ENCODE measurements around the gene CLPSL2.
"Not testable (repeated sequence)": the region's sequence is repeated elsewhere in the genome, so short reads cannot be mapped to it uniquely, and the experiment has no call there.

Gene CLPSL2, protein sequence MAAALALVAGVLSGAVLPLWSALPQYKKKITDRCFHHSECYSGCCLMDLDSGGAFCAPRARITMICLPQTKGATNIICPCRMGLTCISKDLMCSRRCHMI

DNA sequence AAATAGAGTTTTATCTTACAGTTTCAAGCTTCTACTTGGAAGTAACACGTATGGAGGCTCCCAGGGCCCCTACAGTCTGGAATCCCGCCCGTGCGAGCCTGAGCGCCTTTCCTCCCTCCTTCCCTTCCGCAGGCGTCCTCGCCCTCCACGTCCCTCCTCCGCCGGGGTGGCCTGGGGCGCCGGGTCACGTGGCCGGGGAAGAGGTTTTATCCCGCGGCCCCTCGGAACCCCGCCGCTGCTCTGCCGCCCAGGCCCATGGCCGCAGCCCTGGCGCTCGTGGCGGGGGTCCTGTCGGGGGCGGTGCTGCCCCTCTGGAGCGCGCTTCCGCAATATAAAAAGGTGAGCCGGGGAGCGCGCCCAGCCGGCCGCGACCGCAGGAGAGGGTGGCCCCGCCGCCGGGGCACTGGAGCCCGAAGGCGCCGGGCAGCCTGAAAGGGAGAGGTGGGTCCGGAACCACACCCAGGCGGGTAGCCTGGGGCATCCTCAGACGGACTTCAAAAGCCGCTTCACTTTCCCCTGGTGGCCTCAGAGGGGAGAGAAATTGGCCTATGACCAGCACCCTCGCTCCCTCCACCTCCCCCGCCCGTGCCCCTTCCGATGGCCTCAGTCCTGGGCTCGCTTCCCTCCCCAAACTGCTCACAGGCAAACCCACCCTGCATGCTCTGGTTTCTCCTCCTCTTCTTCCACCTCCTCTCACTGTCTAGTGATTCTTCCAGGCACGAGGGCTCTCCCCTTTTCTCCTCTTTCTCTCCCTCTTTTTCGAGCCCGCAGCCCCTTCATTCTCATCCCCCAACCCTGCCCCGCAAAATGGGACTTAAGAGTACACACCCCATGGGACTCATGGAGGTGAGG, at the start of gene CLPSL2:
TSS of gene CLPSL2 (plus strand) at position 235 of the 852 bp plus-strand sequence. CDS start at position 256, 21 bp downstream.
- no peak for DNase-seq (ENCODE audit: low spot score)

DNA sequence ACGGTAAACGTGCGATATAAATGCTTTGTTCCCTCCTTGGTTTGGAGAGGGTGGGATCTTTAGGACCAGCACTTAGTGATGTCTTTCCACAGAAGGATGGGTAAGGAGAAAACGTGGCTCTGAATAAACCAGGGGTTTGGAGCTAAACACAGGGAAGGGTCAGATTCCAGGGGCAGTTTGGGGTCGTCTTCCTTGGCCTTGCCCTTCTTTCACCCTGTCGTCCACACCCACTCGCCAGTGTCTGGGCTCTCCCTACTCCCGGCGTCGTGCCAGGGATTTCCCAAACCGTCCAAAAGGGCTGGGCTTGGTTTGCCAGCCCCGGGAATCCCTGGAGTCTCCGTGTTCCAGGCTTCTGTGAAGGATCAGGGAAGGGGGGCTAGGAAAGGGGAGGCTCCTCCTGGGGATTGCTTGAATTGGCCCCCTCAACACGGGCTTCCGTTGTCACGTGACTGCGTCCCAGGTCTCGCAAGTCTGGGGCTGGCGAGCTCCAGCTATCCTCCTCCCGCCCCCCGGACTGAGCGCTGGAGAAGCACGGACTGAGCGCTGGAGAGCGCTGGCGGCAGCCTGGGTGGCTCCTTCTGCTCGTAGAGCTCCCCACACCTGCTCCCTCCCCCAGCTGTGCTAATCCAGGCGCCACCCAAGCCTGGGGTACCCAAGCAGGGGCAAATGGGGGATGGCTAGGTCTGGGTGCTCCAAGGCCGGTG, 49.0 kb upstream of the CLPSL2 start:
- DNase-seq (ENCODE audit: low spot score): peak; percentile 67

DNA sequence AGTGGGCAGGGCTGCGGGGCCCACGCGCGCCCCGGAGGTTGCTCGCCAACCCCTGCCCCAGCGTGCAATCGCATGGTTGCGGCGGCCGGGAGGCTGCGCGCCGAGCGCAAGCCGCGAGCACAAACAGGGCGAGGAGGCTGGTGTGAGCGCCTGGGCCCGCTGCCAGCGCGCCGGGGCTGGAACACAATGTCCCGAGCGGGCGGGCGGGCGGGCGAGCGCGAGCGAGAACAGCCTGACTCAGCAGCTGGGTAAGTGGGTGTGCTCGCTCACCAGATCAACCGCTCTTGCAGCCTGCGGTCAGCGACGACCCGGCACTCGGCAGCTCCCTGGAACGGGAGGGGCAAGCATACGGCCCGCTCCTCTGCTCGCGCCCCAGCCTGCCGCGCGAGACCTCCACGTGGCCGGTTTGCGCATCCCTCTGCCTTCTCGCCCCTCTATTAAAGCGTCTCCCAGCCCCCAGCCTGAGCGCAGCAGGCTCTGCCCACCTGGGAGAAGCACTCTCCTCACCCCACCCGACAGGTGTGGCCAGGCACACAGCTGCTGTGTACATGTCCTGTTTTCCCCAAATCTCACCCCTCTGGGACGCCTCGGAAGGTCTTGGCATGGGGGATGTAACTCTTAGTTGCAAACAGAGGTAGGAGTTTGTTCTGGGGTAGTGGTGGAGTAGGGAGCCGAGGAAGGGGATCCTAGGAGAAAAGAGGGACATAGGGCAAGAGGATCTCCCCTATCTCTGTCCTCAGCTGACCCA, 48.3 kb upstream of the CLPSL2 start:
- peak; percentile 94 for DNase-seq (ENCODE audit: low spot score)

DNA sequence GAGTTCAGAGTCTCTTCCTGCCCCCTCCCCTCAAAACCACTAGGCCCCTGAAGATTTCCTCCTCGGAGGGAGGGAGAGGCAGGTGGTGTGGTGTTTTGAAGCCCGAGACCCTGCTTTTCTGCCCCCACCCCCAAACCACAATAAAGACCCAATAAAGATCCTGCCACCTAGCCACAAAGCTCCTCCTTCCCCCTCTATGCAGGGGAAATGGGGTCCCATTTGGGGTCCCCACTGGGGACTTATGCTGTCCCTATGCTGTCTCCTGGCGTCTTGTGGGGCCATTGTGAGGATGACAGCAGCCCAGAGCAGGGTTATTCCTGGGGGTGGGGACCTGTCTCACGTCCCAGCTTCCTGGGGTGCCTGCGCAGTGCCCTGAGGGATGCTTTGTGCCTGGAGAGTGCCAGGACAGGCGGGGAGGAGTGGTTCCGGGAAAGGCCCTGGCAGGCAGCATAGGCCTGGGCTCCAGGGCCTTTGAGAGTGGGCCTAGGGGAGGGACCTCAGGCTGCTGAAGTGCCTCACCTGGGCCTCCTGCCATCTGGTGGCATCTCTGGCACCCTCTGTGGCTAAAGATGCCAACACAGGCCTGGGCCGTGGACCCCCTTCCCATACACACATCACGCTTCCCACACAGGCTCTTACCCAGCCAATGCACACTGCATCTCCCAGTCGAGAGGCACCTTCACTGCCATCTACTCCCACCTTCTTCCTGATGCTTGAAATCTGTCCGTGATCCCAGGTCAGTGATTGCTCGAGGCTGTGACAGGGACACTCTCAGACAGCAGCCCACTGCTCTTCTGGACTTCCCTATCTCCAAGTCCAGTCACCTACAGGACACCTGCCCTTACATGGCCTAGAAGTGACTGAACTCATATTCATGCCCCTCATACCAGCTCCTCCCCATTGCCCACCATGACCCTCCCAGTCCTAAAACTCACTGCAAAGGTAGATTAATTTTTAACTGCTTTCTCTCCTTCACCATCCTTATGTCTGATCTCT, 47.4 kb upstream of the CLPSL2 start:
- no peak for DNase-seq (ENCODE audit: low spot score)

DNA sequence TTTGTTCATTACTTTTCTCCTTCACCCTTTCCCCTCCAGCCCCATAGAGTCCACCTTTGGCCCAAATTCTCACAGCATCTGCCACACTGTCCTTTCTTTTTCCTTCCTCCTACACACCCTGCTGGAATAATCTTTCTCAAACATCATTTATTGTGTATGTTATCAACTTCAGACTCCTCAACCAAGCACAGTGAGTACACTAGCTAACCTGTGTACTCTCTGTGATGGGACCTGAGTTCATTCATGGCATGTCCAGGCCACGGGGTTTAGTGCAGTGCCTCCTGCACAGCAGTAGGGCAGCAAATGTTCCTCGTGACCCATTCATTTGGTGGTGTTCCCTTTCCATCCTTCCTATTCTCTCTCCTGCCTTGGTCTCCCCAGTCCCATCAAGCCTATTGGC, 46.7 kb upstream of the CLPSL2 start:
- no peak for DNase-seq (ENCODE audit: low spot score)

DNA sequence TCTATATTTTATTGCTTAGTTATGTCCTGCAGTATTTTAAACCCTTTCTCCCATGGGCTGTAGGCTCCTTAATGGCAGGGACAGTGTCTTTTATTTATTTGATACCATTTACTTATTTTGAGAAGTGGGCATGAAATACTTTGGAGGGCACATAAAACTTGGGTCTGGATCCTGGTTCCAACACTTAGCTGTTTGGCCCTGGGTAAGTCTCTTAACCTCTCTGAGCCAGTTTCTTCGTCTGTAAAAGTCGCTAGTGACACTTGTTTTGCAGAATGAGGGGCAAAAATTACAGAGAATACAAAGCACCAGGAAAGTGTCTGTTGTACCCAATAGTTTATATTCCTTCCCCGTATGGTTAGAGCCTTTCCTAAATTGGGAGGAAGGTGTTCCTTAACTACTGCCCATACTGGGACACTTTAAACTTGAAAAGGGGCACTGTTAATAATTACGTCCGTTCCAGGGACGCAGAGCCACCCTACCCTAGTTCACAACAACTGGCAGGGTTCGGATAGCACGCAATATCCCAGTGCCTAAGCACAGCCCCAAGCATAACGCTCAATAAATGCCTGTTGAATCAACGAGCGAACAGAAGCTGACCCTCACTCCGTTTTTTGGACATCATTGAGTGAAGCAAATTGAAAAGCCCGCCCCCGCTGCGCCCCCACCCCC, 45.5 kb upstream of the CLPSL2 start:
- DNase-seq (ENCODE audit: low spot score): no peak

DNA sequence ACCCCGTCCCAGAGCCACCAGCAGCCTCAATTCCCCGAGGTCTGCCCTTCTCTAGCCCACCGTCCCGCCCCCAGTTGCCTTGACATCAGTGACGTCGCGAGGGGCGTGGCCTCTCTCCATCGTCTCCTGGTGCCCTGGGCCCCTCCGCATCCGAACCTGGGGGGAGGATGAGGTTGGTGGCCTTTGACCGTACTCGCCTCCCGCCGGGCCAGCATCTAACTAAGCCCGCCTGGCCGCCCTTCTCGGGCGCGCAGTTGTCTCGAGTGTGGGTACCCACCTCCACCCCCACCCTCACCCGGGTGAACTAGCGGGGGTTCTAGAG, 45.0 kb upstream of the CLPSL2 start:
- peak; percentile 76 for DNase-seq (ENCODE audit: low spot score)

DNA sequence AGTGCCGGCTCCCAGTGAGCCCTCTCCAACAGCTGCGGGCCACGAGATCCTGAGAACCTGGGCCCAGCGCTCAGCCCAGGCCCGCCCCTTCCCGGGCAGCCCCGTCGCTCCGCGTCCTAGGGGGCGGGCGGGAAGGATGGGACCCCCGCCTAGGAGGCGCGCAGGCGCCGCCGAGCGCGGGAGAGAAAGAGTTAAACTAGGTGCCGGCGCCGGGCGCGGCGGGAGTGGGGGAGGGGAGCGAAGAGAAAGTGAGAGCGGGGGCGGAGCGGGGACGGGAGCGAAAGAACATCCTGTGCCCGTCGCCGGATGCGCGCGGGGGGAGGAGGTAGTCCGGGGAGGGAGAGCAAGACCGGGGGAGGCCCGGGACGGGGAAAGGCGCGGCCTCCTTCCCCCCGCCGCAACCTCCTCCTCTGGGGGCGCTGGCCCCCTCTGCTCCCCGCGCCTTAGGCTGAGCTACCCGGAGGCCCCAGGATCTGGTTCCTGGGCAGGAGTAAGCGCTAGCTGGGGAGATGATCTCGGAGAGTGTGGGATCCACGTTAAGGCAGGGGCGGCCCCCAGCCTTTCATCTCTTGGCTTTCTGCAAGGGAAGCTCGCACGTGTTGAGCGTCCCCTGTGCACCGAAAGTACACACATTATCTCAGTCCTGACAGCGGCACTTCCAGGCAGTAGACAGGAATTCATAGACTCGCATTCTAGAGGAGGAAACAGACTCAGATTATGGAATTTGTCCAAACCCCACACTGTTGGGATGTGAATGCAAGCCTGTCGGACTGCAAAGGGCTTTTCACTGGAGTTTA, 44.5 kb upstream of the CLPSL2 start:
- DNase-seq (ENCODE audit: low spot score): peak; percentile 88

DNA sequence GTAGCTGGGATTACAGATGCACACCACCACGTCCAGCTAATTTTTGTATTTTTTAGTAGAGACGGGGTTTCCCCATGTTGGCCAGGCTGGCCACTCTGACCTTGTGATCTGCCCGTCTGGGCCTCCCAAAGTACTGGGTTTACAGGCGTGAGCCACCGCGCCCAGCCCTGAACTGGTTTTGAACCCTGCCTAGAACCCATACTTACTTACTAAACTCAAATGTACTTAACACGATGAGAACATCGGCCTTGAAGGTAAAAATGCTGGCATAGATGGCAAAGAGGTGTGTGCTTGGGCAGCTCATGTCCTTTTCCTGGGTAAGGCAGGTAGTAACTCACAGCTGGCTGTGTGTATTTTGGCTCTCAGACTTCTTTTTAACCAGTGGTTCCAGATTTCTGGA, 42.8 kb upstream of the CLPSL2 start:
- DNase-seq (ENCODE audit: low spot score): no peak

DNA sequence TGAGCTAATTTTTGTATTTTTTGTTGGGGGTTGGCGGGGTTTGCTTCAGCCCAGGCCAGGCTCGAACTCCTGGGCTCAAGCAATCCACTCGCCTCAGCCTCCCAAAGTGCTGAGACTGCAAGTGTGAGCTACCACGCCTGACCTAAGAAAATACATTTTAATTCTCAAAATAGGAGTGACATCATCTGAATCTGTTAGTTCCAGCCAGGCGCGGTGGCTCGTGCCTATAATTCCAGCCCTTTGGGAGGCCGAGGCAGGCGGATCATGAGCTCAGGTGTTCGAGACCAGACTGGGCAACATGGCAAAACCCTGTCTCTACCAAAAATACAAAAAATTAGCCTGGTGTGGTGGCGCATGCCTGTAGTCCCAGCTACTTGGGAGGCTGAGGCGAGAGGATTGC, 42.1 kb upstream of the CLPSL2 start:
- not testable (repeated sequence) for DNase-seq (ENCODE audit: low spot score)

DNA sequence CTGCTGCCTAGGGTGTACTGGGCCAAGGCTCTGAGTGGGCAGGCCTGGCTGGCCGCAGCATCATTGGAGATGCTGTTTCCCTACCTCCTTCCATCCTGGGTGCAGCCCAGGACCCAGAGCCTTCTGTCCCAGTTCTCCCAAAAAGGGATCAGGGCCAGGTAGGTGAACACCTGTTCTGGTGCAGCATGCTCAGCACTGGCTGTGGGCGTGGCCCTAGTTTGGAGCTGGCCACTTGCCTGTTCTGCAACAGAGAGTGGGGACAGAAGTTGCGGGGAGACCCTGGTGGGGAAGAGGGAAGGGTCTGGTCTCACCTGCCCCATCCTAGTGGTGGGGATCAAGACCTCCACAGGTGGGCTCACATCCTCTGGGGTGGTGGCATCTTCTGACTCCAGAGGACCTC, 40.9 kb upstream of the CLPSL2 start:
- no peak for DNase-seq (ENCODE audit: low spot score)

DNA sequence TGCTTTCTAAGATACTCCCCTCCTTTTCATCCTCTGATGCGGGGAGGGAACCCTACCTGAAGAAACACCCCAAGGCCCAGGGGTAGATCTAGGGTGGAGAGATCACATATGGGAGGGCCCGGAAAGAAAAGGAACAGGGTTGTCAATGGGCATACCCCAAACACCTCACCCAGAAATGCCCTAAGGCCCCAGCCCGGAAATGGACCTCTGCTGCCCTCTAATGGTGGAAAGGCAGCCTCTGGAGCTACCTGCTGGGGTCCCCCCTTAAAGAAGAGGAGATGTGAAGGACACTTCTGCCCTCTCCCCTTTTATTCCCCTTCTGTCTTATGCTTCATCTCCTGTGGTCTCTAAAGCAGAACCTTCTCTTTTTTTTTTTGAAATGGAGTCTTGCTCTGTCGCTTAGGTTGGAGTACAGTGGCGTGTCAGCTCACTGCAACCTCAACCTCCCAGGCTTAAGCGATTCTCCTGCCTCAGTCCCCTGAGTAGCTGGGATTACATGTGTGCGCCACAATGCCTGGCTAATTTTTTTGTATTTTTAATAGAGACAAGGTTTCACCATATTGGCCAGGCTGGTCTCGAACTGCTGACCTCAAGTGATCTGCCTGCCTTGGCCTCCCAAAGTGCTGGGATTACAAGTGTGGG, 40.0 kb upstream of the CLPSL2 start:
- DNase-seq (ENCODE audit: low spot score): peak; percentile 54

DNA sequence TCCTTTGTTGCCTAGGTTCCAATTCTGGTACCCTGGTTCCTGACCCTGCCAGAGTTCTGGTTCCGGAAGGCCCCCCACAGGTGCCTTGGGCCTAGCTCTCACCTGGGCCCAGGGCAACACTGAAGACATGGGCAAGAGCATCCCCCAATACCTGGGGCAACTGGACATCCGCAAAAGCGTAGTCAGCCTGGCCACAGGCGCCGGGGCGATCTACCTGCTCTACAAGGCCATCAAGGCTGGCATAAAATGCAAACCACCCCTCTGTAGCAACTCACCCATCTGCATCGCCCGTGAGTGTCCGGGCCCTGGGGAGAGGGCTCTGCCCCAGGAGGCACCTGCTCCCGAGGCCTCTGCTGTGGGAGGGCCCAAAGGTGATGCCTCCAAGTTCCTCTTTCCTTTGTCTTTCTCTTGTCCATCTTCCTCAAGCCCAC, 39.4 kb upstream of the CLPSL2 start, which contains the start of gene ARMC12:
TSS of gene ARMC12 (plus strand) at position 51 of the 431 bp plus-strand sequence. CDS start at position 128, 77 bp downstream.
- DNase-seq (ENCODE audit: low spot score): no peak

DNA sequence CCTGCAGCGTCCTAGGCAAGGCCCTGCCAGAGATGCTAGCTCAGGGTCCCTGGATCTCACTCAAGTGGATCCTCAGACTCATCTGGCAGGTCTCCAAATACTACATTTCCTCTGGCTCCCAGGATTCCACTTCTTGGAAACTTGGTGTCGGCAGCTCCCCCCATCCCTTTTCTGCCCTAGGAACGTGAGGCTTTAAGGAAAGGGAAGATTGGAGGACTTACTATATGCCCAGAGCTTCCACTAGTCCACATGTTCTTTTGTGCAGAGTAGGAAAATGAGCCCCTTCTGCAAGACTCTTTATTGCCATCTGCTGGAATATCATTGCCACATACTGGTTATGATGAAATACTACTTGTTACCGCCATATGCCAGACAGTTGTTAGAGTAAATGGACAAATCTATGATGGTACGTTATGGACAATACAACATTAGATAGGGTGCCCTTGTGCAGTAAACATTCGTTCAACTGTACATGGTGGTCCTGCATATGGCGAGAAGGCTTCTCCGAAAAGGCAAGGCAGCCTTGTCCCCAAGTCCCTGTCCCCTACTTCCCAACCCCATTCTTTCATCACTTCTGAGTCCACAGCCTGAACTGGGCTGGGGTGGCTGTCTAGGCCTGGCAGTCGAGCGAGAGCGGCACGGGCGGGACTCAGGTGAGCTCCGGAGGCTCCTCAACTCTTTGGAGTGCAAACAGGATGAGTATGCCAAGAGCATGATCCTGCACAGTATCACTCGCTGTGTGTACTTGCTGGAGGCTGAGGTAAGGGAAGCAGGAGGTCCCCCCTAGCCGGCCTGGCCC, 38.8 kb upstream of the CLPSL2 start:
- DNase-seq (ENCODE audit: low spot score): peak; percentile 91

DNA sequence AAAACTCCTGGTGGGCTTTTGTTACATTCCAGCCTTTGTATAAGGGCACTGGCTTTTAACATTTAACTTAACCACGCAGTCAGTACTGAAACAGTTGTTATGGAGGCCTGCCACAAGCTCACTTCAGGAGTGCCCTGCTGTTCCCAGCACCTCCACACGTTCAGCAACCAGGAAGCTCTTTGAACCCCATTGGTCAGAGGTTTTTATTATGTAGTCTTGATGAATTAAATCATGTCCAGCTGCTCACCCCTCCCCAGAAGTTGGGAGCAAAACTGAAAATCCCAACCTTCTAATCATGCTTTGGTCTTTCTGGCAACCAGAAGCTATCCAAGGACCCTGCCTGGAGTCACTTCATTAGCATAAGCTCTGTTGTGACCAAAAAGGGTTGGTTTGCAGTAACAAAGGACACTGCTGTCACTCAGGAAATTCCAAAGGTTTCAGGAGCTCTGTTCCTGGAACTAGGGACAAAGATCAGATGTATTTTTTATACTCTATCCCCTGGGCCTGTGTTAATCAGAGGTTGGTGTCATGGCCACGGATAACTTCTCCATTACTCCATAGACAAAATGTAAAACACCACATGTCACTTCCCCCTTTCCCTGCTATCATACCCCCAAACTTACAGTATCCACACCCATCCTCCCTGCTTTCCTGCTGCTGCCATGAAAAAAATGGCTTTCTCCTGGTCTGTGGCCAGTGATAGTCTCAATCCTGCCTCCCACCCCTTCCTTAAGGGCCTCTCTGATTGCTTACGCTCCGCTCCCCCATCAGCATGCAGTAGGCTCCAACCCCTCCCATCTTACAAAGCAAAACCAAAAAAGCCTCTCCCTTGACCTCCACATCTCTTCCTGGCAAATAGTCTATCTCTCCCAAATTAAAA, 36.5 kb upstream of the CLPSL2 start:
- DNase-seq (ENCODE audit: low spot score): no peak

DNA sequence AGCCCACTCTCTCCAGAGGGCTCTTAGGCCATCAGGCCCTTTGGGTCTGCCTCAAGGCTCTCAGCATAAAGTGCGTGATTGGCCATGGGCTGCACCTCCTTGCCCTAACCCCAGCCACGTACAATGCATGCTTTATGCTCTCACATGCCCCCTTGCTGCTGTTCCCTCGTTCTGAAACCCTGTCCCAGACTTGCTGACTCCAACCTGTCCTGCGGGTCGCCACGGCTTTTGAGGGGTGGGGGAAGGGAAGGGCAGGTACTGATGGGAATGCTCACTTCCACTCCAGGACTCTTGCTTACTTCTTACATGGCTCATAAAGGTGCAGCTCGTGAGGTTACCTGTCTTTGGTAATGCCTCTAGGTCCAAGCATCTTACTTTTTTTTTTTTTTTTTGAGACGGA, 33.6 kb upstream of the CLPSL2 start:
- DNase-seq (ENCODE audit: low spot score): no peak

DNA sequence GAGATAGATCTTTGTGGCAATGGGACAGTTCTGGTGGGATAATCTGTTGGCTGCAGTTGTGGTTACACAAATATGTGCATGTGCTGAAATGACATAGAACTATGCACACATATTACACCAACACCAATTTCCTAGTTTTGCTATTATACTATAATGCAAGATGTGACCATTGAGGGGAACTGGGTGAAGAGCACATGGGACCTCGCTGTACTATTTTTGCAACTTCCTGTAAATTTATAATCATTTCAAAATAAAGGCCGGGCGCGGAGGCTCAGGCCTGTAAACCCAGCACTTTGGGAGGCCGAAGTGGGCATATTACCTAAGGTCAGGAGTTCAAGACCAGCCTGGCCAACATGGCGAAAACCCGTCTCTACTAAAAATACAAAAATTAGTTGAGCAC, 30.9 kb upstream of the CLPSL2 start:
- no peak for DNase-seq (ENCODE audit: low spot score)
